Right lung (tissue), 10 donors: ENCODE data around the gene ITPKB. TPM values are rescaled to one million over a fixed set of nuclear protein-coding genes. Genes with fewer than 3 reads are reported as not detected.
"Not testable (repeated sequence)": the region's sequence is repeated elsewhere in the genome, so short reads cannot be mapped to it uniquely, and the experiment has no call there.

Experiments used
- DNase-seq, 2 donors: peaks; one replicate each; pipeline ENCODE4 v3.0.0-alpha.2; 2013
- long read RNA-seq, 8 donors: transcript quantifications; one replicate each; lab custom pipeline, GENCODE V29; 2026
- polyA plus RNA-seq, 5 donors: library from polyadenylated mRNA; unstranded; fragments of 120-200 nt; gene quantifications; one replicate each; pipeline versions ENCODE4 v1.2.1 to v1.2.3, GENCODE V29; 2013; ENCODE audit warnings: inconsistent platforms in 1 of 5, low replicate concordance in 1 of 5; ENCODE audit not compliant: insufficient read length in 5 of 5, insufficient read depth in 1 of 5

ITPKB gene
- 10 to 100 TPM; 23.8 to 33.0 (median 27.3) TPM for polyA plus RNA-seq
- long read RNA-seq, donor 1, full-length matches to known transcripts, result 6 of 29 reads
- long read RNA-seq, donor 1, partial matches to known transcripts, result 23 of 29 reads
- long read RNA-seq, donor 1, other reads (novel, unspliced or antisense), result 0 of 29 reads
- long read RNA-seq, donor 2, full-length matches to known transcripts, result 2 of 7 reads
- long read RNA-seq, donor 2, partial matches to known transcripts, result 5 of 7 reads
- long read RNA-seq, donor 2, other reads (novel, unspliced or antisense), result 0 of 7 reads
- long read RNA-seq, donor 3, full-length matches to known transcripts, result 8 of 8 reads
- long read RNA-seq, donor 3, partial matches to known transcripts, result 0 of 8 reads
- long read RNA-seq, donor 3, other reads (novel, unspliced or antisense), result 0 of 8 reads
- long read RNA-seq, donor 4, full-length matches to known transcripts, result 2 of 9 reads
- long read RNA-seq, donor 4, partial matches to known transcripts, result 7 of 9 reads
- long read RNA-seq, donor 4, other reads (novel, unspliced or antisense), result 0 of 9 reads
- long read RNA-seq, donor 5, full-length matches to known transcripts, result 6 of 15 reads
- long read RNA-seq, donor 5, partial matches to known transcripts, result 9 of 15 reads
- long read RNA-seq, donor 5, other reads (novel, unspliced or antisense), result 0 of 15 reads
- long read RNA-seq, donor 6, full-length matches to known transcripts, result 7 of 14 reads
- long read RNA-seq, donor 6, partial matches to known transcripts, result 7 of 14 reads
- long read RNA-seq, donor 6, other reads (novel, unspliced or antisense), result 0 of 14 reads
- long read RNA-seq, donor 7, full-length matches to known transcripts, result 5 of 13 reads
- long read RNA-seq, donor 7, partial matches to known transcripts, result 8 of 13 reads
- long read RNA-seq, donor 7, other reads (novel, unspliced or antisense), result 0 of 13 reads
- long read RNA-seq, donor 8, full-length matches to known transcripts, result 1 of 1 reads
- long read RNA-seq, donor 8, partial matches to known transcripts, result 0 of 1 reads
- long read RNA-seq, donor 8, other reads (novel, unspliced or antisense), result 0 of 1 reads

DNA sequence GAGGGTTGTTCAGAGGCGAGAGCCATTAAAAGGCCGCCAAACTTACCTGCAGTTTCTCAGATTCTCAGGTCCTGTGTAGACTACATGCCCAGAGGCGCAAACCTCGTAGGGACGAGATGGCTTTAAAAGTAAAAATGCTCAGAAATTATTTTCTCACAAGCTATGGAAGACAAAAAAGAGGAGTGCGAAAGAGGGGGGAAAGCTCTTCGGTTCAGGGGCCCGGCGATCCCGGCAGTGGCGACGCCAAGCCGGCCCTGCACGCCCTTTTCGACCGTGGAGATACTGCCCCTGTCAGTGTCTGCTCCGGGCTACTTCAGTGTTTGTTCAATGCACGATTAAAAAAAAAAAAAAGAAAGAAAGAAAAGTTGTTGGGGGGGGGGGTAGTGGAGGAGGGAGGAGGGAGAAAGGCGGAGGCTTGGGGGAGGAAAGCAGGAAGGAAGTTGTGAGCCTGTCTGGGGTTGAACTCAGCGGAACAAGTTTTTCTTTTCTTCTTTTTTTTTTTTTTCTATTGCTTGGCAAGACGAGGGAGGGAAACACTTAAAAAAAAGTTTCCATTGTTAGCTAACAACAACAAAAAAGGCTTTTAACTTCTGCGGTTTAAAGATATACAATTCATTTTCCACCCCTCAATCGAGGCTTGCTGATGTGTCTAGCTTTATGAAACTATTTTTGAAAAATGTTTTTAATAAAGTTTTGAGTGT is at the start of gene ITPKB:
ITPKB (minus strand) TSS at position 288 of the 701 bp plus-strand sequence. CDS start 1,824 bp downstream, outside the sequence.
- DNase-seq, result peak; percentile 76 to 81

DNA sequence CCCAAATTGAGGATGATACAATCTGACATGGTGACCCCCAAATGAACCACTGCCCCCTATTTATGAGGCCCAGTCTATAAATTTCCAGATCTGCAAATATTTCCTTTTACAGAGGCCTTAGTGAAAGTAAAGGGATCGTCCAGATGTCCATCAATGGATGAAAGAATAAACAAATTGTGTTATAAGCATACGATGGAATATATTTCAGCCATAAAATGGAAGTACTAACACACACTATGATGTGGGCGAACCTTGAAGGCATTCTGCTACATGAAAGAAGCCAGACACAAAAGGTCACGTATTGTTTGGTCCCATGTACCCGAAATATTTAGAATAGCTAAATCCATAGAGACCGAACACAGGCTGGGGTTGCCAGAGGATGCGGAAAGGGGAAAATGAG is 48.6 kb upstream of the ITPKB start:
- DNase-seq, result no peak

- no peak for DNase-seq
Measured at GRCh38 chr1:226787071-226787470, 48.0 kb upstream of the ITPKB start.

- DNase-seq, result no peak
Measured at GRCh38 chr1:226786550-226786949, 47.5 kb upstream of the ITPKB start.

GRCh38 chr1:226785805-226786204 is 46.7 kb upstream of the ITPKB start:
- DNase-seq, result no peak

GRCh38 chr1:226784081-226785049 is 45.3 kb upstream of the ITPKB start:
- no peak for DNase-seq

- DNase-seq, result no peak
Measured at GRCh38 chr1:226782845-226783601, 43.9 kb upstream of the ITPKB start.

DNA sequence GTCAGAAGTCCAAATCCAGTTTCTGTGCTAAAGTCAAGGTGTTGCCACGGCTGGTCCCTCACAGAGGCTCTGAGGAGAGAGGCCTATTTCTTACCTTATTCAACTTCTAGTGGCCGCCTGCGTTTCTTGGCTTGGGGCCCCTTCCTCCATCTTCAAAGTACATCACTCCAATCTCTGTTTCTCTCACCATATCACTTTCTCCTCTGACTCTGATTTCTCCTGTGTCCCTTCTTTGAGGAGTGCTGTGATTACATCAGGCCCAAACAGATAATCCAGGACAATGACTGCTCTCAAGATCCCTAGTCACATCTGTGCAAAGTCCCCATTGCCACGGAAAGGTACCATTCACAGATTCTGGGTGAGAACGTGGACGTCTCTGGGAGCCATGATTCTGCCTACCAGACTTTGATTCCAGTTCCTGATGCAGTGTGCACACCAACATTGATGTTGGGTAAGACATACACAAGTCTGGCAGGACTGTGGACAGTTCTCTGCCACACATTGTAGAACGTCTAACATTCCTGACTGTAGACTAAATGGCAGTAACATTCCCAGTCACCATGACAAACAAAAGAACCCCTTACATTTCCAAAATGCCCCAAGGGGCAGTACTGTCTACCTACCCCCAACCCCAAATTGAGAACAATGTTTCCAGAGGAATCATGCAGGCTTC is 43.0 kb upstream of the ITPKB start:
- no peak for DNase-seq

DNA sequence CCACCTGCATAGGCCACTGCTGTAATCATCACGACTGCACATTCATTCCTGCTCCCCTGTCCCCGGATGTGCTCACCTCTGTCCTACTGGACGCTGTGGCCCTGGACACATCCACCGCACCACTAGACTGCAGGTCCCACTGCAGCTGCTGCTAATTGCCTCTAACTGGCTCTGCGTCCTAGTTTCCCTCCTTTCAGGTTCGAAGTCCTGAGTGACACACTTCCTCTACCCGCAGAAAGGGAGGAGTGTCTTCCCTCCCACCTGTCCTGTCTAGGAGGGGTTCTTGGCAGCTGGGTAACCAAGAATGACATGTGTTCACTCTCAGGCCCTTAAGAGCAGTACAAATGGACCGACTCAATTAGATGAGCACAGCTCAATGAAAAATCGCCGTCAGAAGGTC is 40.5 kb upstream of the ITPKB start:
- no peak for DNase-seq

- DNase-seq, result no peak
Measured at GRCh38 chr1:226778657-226779058, 39.6 kb upstream of the ITPKB start.

- no peak for DNase-seq
Measured at GRCh38 chr1:226776975-226777374, 37.9 kb upstream of the ITPKB start.

GRCh38 chr1:226776066-226776465 is 37.0 kb upstream of the ITPKB start:
- no peak for DNase-seq

- DNase-seq, result no peak
Measured at GRCh38 chr1:226772446-226773139, 33.5 kb upstream of the ITPKB start.

DNA sequence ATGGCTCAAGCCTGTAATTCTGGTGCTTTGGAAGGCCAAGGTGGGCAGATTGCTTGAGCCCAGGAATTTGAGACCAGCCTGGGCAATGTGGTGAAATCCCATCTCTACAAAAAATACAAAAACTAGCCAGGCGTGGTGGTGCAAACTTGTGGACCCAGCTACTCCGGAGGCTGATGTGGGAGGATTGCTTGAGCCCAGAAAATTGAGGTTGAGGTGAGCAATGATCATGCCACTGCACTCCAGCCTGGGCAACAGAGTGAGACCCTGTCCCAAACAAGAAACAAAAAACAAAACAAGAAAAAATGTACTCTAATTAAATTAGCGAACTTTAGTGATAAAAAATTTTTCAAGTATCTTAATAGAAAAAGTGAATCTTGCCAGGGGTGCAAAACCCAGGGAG is 28.1 kb upstream of the ITPKB start:
- DNase-seq, result not testable (repeated sequence)

- DNase-seq, result no peak
Measured at GRCh38 chr1:226766565-226766964, 27.5 kb upstream of the ITPKB start.

DNA sequence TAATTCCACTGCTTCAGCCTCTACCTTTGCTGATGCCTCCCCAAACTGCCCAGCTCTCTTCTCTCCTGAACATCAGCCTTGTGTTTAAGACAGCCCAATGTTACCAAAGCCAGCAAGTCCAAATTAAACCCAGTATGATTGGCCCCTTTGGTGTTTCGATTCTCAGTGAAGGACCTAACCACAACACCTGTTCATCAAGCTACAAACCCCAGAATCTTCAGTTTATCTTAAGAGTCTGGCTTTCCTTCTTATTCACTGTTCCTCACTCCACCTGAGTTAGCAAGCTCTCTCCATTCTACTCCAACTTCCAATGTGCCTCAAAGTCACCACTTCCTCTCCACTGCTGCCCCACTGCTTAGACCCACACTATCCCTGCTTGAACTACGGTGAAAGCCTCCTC is 25.5 kb upstream of the ITPKB start:
- DNase-seq, result no peak

GRCh38 chr1:226763905-226764264 is 24.8 kb upstream of the ITPKB start:
- DNase-seq, result no peak
